GM23338 (cell line): ENCODE results near the gene SCGB1D2.

Source experiments
- CREB1 ChIP-seq: fragments of 250-450 bp; sonication (Bioruptor Pico); IDR thresholded peaks from 2 replicates; pipeline ENCODE4 v1.5.0; 2020; ENCODE audit warnings: low read depth, mild to moderate bottlenecking, moderate library complexity
- EZH2 ChIP-seq: fragments of 200-600 bp; sonication (generic); IDR thresholded peaks from one replicate; pipeline ENCODE4 v1.8.0; 2017; ENCODE audit warnings: antibody characterized with exemption, mild to moderate bottlenecking, low read depth; ENCODE audit not compliant: unreplicated experiment
- POLR2AphosphoS5 ChIP-seq: IDR thresholded peaks from 2 replicates; pipeline ENCODE4 v1.6.1; 2016; ENCODE audit warnings: antibody characterized with exemption, low read depth
- STAT1 ChIP-seq: IDR thresholded peaks from one replicate; pipeline ENCODE4 v1.6.1; 2016; ENCODE audit warnings: antibody characterized with exemption; ENCODE audit not compliant: unreplicated experiment
- TF ChIP-seq, protein P1 (sequence below), 2 experiments: fragments of 200-600 bp in 1 of 2; sonication (generic) in 1 of 2; conservative IDR thresholded peaks; 2 replicates each; pipeline versions ENCODE4 v1.5.1 to v1.6.1; 2016 to 2017; ENCODE audit warnings: antibody characterized with exemption in 2 of 2, low read depth in 2 of 2, mild to moderate bottlenecking in 2 of 2, moderate library complexity in 1 of 2

DNA sequence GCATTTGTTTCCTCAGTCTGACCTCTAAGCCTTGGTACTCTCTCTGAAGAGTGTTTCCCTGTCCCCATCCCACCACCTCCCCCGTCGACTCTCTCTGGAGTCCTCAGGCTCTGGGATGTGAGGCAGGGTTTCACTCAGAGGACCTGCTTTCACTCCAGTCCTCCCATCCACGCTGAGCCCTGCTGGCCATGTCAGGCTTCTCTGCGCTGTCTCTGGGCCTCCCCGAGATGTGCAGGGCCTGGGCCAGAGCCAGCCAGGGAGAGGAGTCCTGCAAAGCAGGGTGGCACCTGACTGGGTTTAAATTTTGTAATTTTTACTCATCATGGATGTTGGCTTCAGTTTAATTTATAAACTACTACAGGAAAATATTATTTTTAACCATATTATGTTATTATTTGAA is 31.2 kb downstream of the SCGB1D2 start:
- TF ChIP-seq, protein P1, sequence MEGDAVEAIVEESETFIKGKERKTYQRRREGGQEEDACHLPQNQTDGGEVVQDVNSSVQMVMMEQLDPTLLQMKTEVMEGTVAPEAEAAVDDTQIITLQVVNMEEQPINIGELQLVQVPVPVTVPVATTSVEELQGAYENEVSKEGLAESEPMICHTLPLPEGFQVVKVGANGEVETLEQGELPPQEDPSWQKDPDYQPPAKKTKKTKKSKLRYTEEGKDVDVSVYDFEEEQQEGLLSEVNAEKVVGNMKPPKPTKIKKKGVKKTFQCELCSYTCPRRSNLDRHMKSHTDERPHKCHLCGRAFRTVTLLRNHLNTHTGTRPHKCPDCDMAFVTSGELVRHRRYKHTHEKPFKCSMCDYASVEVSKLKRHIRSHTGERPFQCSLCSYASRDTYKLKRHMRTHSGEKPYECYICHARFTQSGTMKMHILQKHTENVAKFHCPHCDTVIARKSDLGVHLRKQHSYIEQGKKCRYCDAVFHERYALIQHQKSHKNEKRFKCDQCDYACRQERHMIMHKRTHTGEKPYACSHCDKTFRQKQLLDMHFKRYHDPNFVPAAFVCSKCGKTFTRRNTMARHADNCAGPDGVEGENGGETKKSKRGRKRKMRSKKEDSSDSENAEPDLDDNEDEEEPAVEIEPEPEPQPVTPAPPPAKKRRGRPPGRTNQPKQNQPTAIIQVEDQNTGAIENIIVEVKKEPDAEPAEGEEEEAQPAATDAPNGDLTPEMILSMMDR (conservative IDR thresholded peaks at IDR 0.05; ENCODE audit: low read depth in 2 of 2) = no peak
- TF ChIP-seq STAT1 (no peak), POLR2AphosphoS5 (no peak), EZH2 (no peak), CREB1 (CRISPR knock-in tag) (no peak)
